Stimulated activated CD4-positive, alpha-beta T cell treated with anti-CD3 and anti-CD28 coated beads, TNF-alpha, amount 100 ng/mL, for 1 hour (primary cell): Measurements from ENCODE around the gene TDP1.
"Not testable (repeated sequence)": the region's sequence is repeated elsewhere in the genome, so short reads cannot be mapped to it uniquely, and the experiment has no call there.

Experiments used
- DNase-seq, 3 donors: peaks; one replicate each; pipeline ENCODE4 v3.0.0-alpha.2; 2020; ENCODE audit warnings: low read depth in 3 of 3, low spot score in 1 of 3

The TDP1 gene

DNA sequence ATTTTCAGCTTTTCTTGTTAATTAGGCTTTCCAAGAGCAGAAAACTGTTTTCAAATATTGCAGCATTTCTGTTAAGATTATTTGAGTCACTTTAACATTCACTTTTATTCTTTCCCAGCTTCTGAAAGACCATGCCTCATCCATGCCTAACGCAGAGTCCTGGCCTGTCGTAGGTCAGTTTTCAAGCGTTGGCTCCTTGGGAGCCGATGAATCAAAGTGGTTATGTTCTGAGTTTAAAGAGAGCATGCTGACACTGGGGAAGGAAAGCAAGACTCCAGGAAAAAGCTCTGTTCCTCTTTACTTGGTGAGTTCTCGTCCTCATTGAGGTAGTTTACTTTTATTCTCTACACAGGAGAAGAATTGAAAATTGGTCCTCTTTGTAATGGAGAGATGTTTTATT is 33.1 kb downstream of the TDP1 start:
- no peak for DNase-seq

DNA sequence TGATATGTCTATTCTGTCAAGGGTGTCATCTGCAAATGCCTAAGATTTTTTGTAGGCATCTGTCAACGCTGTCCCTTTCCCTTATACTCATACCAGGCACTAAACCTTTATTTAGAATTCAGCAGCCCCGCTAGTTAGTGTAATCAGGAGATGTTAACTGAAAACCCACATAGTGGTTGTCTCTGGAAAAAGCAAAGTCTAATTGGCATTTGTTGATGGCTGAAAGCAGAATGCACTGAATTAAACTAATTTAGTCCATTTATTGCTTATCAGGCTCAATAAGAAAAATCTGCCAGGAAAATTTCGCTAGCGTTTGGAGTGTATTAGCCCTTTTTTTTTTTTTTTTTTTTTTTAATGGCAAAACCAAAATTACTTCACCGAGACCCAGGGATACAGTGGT is 34.5 kb downstream of the TDP1 start:
- DNase-seq = no peak

DNA sequence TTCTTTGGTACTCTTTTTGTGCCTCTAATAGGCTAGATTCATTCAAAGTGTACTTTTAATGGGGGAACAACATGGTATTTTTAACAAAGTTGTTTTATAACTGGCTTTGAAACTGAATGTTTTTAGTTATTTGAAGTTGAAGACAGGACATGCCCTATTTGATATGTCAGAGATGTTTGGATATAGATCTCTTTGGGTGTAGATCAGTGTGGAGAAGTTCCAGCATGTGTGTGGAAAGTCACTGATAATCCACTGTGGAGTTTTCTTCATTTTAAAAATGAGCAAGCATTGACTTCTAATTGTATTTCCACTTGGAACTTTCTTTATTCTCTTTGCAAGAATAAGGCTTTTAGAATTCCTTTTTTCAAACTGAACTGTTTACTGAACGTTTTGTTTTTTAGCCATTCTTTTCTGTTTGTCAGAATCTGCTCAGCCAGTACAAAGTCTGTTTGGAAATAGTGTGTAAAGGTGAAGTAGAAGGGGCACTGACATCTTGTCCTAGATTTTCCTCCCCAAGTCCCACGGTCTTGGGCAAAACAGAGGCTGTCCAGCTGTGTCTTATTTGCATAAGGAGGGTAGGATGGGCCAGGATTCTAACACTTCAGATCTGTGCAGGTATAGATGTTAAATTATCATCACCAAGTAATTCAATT is 35.0 kb downstream of the TDP1 start:
- DNase-seq = no peak

DNA sequence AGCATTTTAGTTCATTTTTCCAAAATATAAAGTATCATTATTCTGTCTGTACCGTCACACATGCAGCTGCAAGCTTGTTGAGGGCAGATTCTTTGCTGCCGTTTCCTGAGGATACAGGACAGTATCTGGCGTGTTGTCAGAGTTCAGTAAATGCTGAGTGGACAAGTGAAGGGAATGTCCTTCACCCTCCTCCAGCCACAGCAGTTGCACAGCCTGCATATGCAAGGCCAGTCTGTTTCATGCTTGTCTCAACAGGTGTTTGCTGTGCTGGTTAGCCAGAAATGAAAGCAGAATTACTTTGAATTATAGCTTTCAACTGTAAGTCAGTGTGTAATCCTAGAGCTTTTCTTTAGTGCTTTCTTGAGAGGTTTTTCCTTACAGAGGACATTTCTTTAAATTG is 36.5 kb downstream of the TDP1 start:
- DNase-seq = no peak

DNA sequence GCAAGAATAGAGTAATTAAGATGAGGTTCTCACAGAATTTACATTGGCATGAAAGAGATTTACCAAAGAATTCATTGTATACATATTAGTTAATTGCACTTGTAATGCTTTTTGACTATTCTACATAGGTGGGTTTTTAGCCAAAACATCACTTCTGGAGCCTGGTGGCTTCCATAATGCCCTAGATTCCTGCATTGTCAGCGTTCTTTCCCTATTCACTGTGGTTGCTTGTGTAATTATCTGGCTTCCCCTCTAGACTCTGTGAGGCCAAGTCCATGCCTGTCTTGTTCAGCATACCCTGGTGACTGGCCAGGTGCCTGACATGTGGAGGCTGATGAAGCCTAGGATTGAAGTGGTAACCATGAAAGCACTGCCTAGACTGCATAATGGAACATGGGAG is 41.2 kb downstream of the TDP1 start:
- DNase-seq = no peak

DNA sequence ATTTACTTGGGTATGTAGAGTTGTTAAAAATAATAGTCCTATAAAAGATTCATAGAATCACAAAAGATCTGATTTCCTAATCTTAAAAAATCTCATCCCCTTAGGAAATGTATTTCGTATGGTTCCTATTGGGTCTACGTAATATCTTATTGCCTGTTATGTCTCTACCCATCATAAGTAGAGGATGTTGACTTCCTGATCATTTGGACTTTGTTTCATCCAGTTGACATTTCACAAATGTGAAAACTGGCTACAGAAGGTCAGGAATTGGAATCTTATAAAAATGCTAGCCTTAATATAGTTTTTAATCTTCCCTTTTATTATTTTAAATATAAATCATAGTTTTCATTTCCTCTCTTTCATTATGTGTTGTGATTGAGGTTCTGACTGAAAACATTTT is 45.2 kb downstream of the TDP1 start:
- no peak for DNase-seq

DNA sequence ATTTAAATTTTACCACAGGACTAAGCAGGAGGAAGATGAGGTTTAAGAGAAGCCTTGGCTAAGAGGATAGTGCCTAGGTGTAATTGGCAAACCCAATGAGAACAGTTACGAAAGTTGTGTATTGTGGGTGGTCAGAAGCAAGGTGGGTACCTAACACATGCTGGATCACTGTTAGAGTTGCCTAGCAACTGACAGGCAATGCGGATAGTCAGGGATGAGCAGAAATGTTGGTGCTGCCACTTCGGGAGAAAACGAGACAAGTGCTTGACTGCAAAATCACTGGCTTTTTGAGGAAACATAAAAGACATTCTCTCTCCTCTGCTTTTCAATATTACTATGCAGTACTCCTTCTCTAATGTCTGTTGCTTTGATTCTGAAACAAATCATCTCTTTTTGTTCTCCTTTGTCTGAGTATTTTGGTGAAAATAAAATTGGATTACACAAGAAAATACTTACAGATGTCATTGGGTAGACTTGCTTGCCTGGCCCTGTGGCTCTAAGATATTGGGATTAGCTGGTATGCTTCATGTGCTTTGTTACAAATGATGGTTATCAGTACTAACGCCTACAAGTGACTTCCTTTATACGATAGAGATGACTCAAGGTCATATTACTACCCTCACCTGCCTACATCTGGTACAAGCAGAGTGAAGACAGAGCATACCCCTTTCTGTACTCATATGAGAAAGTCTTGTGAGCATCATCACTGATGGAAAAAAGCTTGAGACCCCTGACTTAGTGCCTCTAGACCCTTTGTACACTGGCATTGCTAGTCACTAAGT is 48.0 kb downstream of the TDP1 start:
- DNase-seq = no peak

DNA sequence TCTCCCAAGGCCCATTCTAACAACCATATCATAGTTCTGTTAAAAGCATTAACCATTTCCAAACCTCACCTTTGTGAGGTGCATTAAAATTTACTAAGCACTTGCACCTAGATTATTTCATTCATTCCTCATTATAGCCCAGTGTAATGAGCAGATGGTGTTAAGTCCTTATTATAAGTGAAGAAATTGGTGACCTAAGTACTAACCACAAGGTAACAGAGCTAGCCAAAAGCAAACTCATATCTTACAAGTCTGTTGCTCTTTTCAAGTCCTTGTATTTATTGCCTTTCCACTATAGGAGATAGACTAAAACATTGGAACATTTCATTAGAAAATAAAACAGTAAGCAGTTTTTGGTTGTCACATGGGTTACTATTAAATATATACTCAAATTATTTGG is 49.7 kb downstream of the TDP1 start:
- DNase-seq = no peak

DNA sequence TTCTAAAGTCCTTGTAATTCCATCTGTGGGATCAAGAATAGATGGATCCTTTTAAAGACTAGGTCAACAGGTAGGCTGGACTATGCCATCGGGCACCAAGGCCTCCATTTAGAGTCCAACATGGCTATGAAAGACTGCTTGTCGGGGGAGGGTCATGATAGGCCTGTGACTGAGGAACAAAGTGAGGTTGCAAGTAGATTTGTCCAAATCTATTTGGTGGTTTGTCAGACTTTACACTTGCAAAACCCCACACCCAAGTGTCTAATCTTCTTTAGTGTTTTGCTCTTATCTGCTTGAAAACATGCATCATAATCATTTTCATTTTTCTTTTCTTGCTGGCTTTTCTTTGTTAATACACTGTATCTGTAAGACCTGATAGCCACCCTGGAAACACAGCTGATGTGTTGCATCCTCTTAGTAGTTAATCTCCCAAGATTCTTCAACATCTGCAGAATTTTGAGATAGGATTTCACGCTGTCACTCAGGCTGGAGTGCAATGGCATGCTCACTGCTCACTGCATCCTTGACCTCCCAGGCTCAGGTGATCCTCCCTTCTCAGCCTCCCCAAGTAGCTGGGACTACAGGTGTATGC is 50.3 kb downstream of the TDP1 start:
- DNase-seq = no peak

DNA sequence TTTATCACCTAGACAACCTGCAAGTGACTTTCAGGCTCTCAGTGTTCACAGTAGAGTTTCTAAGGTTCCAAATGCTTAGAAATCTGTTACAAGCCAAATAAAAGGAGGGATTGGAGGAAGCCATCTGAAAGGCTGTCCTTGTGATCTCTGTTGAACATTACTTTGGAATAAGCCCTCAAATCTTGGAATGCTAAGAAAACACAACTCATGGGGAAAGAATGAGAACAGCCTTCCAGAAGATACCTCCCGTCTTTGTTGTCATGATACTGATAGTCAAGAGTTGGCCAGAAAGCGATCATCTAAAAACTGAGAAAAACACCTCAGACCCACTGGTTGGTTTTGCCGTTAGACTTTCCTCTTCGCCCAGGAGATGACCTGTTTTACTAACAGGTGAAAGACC is 61.6 kb downstream of the TDP1 start:
- no peak for DNase-seq

DNA sequence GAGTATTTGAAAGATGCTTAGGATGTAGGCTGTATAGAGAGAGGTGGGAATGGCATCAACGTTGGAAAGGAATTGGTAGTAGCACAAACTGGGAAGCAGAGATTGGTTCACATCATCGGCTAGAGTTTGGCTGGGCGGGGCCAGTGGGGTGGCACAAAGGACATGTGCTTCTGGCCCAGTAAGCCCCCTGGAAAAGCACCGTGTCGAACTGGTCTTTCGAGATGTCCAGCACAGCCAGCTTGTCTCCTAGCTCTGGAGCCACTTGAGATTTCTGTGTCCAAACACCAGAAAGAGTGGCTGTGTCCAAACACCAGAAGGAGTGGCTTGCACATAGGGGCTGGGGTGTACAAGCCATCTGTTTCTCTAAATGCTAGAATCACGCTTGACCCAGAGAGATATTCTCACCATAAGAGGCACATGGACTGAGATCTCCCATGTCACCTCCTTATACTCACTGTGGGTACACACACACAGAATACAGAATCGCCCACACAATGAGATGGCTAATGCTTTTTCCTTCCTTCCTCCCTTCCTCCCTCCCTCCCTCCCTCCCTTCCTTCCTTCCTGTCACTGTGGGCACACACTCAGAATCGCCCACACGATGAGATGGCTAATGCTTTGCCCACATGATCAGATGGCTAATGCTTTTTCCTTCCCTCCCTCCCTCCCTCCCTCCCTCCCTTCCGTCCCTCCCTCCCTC is 64.2 kb downstream of the TDP1 start:
- no peak for DNase-seq

DNA sequence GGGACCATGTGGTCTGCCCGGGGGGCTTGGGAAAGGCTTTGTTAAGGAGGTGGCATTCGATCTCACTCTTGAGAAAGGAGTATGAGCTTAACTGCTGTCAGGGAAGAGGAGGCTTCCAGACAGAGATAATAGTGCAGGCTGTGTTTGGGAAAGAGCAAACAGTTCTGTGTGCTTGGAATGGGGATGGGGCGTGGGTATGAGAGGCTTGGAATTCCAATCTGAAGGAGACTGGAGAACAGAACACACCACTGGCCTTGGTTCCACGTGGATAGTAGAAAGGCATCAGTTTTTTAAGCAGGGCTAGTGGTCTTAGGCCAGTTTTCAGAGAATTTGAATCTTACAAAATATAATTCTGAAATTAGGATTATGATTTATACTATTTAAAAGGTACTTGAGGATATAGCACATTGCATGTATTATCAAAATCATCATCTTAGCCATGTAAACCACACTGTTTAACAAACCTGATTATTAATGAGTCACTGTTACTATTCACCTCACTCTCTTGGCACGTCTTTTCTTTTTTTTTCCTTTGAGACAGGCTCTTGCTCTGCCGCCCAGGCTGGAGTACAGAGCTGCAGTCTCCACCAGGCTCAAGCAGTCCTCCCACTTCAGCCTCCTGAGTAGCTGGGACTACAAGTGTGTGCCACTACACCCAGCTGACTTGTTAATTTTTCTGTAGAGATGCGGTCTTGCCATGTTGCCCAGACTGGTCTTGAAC is 67.6 kb downstream of the TDP1 start:
- DNase-seq = no peak

DNA sequence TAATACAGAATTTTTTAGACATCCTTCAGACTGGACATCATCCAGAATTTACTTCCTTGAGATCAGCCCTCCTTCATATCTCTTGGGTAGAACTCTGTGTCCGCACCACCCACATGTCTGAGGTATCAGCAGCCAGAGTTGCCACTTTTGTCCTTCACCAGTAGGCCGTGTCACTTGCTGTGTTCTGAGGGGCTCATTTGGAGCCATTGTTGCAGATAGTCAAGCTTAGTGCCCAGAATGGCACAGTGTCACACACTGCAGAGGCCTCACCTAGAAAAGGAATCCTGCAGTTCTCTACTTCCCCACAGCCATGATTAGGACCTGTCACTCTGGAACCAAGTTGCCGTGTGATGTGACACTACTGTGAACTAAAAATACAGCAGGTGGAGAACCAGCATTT is 69.2 kb downstream of the TDP1 start:
- no peak for DNase-seq

DNA sequence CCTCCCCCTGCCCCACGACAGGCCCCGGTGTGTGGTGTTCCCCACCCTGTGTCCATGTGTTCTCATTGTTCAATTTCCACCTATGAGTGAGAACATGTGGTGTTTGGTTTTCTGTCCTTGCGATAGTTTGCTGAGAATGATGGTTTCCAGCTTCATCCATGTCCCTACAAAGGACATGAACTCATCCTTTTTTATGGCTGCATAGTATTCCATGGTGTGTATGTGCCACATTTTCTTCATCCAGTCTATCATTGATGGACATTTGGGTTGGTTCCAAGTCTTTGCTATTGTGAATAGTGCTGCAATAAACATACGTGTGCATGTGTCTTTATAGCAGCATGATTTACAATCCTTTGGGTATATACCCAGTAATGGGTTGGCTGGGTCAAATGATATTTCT is 70.9 kb downstream of the TDP1 start:
- DNase-seq = not testable (repeated sequence)

DNA sequence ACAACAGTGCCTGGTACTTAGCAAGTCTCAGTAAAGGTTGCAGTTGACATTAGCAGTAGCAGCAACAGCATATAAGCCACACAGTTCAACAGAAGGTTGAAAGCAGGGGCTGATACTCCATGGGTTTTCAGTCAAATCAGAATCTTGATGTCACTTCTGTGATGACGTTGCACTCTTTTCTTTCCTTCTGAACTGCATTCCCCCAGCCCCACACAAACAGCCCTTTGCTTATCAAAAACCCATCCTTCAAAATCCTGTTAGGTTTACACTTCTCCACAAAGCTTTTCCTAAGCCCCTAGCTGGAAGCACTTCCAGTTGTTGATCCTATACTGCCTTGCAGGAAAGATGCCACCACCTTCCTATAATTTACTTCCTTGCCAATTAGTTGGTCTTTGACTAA is 72.1 kb downstream of the TDP1 start:
- DNase-seq = no peak

DNA sequence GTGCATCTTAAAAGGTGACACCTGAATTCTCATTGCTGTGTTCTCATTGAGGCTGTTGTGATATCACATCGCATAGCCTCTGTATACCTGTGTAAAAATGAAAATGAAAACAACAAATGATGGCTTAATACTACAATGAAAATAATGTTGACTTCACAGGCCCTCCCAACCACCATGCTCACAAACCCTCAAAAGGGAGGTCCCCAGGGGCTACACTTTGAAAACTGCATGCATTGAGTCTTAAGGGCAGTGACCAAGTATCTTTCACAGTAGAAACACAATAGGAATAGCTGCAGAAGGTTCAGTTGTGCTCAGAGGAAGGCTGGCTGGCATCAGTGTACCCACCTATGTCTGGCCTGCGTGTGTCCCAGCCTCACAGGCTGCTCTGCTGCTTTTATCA is 78.4 kb downstream of the TDP1 start:
- DNase-seq = no peak

DNA sequence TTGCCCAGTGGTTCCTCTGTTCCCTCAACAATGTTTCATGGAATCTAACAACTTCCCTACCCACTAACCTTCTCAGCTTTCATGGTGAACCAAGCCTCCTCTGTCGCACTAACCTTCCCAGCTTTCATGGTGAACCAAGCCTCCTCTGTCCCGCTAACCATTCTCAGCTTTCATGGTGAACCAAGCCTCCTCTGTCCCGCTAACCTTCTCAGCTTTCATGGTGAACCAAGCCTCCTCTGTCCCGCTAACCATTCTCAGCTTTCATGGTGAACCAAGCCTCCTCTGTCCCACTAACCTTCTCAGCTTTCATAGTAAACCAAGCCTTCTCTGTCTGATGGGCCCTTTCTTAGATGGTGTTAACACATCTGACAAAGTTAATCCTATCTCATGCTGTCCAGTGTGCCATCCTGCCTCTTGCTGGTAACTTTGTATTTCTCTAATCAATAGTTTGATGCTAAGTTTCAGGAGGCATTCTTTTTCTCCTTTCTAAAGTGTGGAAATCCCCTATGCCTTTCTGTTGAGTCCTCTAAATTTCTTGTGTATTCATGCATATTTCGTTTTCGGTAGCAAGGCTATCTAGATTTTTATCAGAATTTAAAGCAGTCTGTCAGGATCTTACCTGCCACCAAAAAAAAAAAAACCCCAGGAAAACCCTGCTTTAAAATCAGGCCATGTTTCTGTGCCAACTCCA is 79.3 kb downstream of the TDP1 start:
- DNase-seq = no peak

DNA sequence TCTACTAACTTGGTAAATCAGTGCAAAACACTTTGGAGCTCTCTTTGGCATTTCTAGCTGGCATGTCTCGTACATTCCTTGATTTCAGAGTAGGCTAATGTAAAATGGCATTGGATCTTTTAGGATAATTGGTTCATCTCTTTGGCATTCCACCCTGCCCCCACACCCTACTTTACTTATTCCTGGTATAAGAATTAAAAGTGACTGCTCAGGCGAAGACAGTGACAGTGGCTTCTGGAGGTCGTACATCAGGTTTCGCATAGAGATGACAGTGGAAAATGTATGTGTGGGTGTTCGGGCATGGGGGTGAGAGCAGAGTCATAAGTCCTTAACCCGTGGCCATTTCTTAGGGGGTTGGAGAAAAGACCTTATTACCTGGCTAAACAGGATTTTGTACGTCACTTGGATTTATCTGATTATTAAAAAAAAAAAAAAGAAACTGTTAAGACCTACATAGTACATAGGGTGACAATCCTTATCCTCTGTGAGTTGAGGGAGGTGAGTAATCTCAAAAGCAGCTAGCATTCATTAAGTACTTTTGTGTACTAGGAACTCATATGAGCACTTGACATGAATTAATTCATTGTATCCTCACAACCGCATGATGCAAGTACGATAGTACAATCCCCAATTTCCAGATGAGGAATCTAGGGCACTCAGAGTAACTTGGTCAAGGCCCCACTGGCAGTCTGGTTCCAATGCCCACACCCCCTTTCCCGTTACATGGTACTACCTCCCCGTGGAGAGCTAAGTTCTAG is 83.7 kb downstream of the TDP1 start:
- no peak for DNase-seq

DNA sequence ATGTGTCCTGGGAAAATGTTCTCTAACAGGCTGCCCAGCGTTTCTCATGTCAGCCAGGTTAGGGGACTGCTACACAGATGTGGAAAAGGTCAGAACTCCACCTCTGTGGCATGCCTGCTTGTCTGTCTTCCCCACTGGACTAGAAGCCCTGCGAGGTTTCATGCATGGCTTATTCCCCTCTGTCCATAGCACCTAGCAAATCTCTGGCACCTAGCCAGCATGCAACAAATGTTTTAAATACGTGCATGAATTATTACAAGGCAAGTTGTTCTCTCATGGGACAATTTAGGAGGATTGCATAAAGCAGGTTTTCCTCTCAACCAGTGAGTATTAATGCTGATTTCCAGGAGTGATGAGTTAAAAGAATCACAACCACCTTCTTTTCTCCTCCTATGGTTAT is 84.7 kb downstream of the TDP1 start:
- DNase-seq = no peak
